ENCODE measurements around the gene C5orf58. TPM values are rescaled to one million over a fixed set of nuclear protein-coding genes. Genes with fewer than 3 reads are reported as not detected.

The C5orf58 gene
- total RNA-seq, 1 donor from 2014 or later, result not detected

GRCh38 chr5:170289121-170289520, 56.3 kb downstream of the C5orf58 start:
- peaks cover 11% of the 10 kb centered on the region for H3K4me1 Mint-ChIP-seq
- no peak for TF ChIP-seq CTCF (conservative IDR thresholded peaks at IDR 0.05)
- H3K27ac Mint-ChIP-seq (ENCODE audit: unreplicated experiment), result no peak overlapping the region
- H3K9me3 Mint-ChIP-seq, result peaks cover 17% of the 10 kb centered on the region
- H3K4me3 Mint-ChIP-seq, result no peak overlapping the region
- H3K27me3 Mint-ChIP-seq (ENCODE audit: low read depth), result no peaks in the 10 kb centered on the region
- DNase-seq (ENCODE audit: low read depth, low spot score), result no peak
- peaks cover 5% of the 10 kb centered on the region for H3K36me3 Mint-ChIP-seq (ENCODE audit: low read depth)

GRCh38 chr5:170289764-170290163, 57.0 kb downstream of the C5orf58 start:
- no peaks in the 10 kb centered on the region for H3K27me3 Mint-ChIP-seq (ENCODE audit: low read depth)
- no peak for DNase-seq (ENCODE audit: low read depth, low spot score)
- H3K27ac Mint-ChIP-seq (ENCODE audit: unreplicated experiment), result no peak overlapping the region
- peaks cover 17% of the 10 kb centered on the region for H3K9me3 Mint-ChIP-seq
- peaks cover 11% of the 10 kb centered on the region for H3K4me1 Mint-ChIP-seq
- no peak overlapping the region for H3K4me3 Mint-ChIP-seq
- peaks cover 5% of the 10 kb centered on the region for H3K36me3 Mint-ChIP-seq (ENCODE audit: low read depth)
- TF ChIP-seq CTCF (conservative IDR thresholded peaks at IDR 0.05), result no peak

- no peak for TF ChIP-seq CTCF (conservative IDR thresholded peaks at IDR 0.05)
- no peak overlapping the region for H3K27ac Mint-ChIP-seq (ENCODE audit: unreplicated experiment)
- H3K4me1 Mint-ChIP-seq, result peaks cover 11% of the 10 kb centered on the region
- peaks cover 13% of the 10 kb centered on the region for H3K9me3 Mint-ChIP-seq
- no peak overlapping the region for H3K4me3 Mint-ChIP-seq
- H3K27me3 Mint-ChIP-seq (ENCODE audit: low read depth), result no peaks in the 10 kb centered on the region
- peaks cover 5% of the 10 kb centered on the region for H3K36me3 Mint-ChIP-seq (ENCODE audit: low read depth)
- no peak for DNase-seq (ENCODE audit: low read depth, low spot score)
Observed at GRCh38 chr5:170290498-170290897, 57.7 kb downstream of the C5orf58 start.

GRCh38 chr5:170292179-170293104, 59.7 kb downstream of the C5orf58 start:
- peaks cover under 1% of the 10 kb centered on the region for H3K36me3 Mint-ChIP-seq (ENCODE audit: low read depth)
- H3K4me1 Mint-ChIP-seq, result peaks cover 7% of the 10 kb centered on the region
- peaks cover 10% of the 10 kb centered on the region for H3K9me3 Mint-ChIP-seq
- H3K27me3 Mint-ChIP-seq (ENCODE audit: low read depth), result no peaks in the 10 kb centered on the region
- TF ChIP-seq CTCF (conservative IDR thresholded peaks at IDR 0.05), result no peak
- DNase-seq (ENCODE audit: low read depth, low spot score), result no peak
- H3K4me3 Mint-ChIP-seq, result no peak overlapping the region
- H3K27ac Mint-ChIP-seq (ENCODE audit: unreplicated experiment), result no peak overlapping the region

- Mint-ChIP-seq H3K27me3 (ENCODE audit: low read depth) (no peaks in the 10 kb centered on the region), H3K36me3 (ENCODE audit: low read depth) (no peaks in the 10 kb centered on the region), H3K27ac (ENCODE audit: unreplicated experiment) (no peak overlapping the region), H3K4me3 (no peak overlapping the region), H3K9me3 (peaks cover 9% of the 10 kb centered on the region), H3K4me1 (peaks cover 7% of the 10 kb centered on the region)
- DNase-seq (ENCODE audit: low read depth, low spot score), result no peak
- no peak for TF ChIP-seq CTCF (conservative IDR thresholded peaks at IDR 0.05)
Observed at GRCh38 chr5:170293273-170293672, 60.5 kb downstream of the C5orf58 start.

Measured in neural crest cell (in vitro differentiated cells).